GM12892 (cell line): ENCODE results near the gene BNIP5.

ENCODE experiments used
- POLR2A ChIP-seq: IDR thresholded peaks from 2 replicates; pipeline ENCODE4 v1.6.1; 2011; ENCODE audit warnings: low read depth, low read length, control low read depth
- POLR2AphosphoS5 ChIP-seq: IDR thresholded peaks from 2 replicates; pipeline ENCODE4 v1.6.1; 2011; ENCODE audit warnings: low read depth, low read length, control low read depth
- TAF1 ChIP-seq: IDR thresholded peaks from 2 replicates; pipeline ENCODE4 v1.6.1; 2011; ENCODE audit warnings: low read depth, mild to moderate bottlenecking, control low read depth, low read length, borderline replicate concordance

DNA sequence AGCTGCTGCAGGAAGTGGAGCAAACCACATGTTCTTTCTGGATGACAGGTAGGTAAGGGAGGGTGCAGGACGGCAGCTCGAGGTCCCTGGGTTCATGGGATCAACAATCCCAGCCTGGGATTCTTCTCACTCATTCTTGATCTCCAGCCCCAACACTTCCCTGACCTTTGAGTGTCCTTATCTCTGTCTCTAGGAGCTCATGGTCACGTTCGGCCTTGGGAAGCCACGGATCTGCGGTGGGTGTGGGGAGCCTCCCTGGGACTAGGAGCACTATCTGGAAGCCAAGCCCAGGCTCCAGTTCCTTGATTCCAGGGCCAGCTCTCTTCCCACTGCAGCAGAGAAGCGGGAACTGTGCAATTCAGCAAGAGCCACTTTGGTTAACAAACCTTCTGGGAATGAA is 27.5 kb downstream of the BNIP5 start:
- TF ChIP-seq TAF1 = no peak
- no peak for TF ChIP-seq POLR2AphosphoS5
- TF ChIP-seq POLR2A = no peak
